Stimulated activated CD8-positive, alpha-beta memory T cell treated with anti-CD3 and anti-CD28 coated beads, Interleukin-15, amount 100 ng/mL, for 24 hours (primary cell): ENCODE measurements around the gene FTSJ3.
A peak's percentile ranks its signal among the peaks of the same experiment; 100 is the strongest.
"Not testable (repeated sequence)": the region's sequence is repeated elsewhere in the genome, so short reads cannot be mapped to it uniquely, and the experiment has no call there.

Experiments
- DNase-seq: peaks from one replicate; pipeline ENCODE4 v3.0.0-alpha.2; 2020; ENCODE audit warnings: low read depth

The FTSJ3 gene

GRCh38 chr17:63827002-63827800 lies at the start of gene FTSJ3, which contains the start of gene PSMC5:
TSS of gene FTSJ3 (minus strand) at chr17:63827663. CDS start at chr17:63826902, 761 bp downstream.
TSS of gene PSMC5 (plus strand) at chr17:63827431. CDS start at chr17:63827491, 60 bp downstream.
- DNase-seq = peak; percentile 81

- DNase-seq = not testable (repeated sequence)
Measured at GRCh38 chr17:63874693-63875092, 47.2 kb upstream of the FTSJ3 start.

GRCh38 chr17:63874061-63874626 lies 46.7 kb upstream of the FTSJ3 start:
- DNase-seq = not testable (repeated sequence)

- DNase-seq = not testable (repeated sequence)
Measured at GRCh38 chr17:63873577-63873976, 46.1 kb upstream of the FTSJ3 start, which contains the start of gene CSH2. TSS of gene CSH2 (minus strand) at chr17:63873677. CDS start at chr17:63873614, 63 bp downstream.

GRCh38 chr17:63871646-63872365 lies 44.3 kb upstream of the FTSJ3 start:
- not testable (repeated sequence) for DNase-seq

- DNase-seq = not testable (repeated sequence)
Measured at GRCh38 chr17:63870292-63870665, 42.8 kb upstream of the FTSJ3 start.

GRCh38 chr17:63869491-63870291 lies 42.2 kb upstream of the FTSJ3 start:
- DNase-seq = not testable (repeated sequence)

- not testable (repeated sequence) for DNase-seq
Measured at GRCh38 chr17:63866625-63867024, 39.2 kb upstream of the FTSJ3 start.

GRCh38 chr17:63859257-63859656 lies 31.8 kb upstream of the FTSJ3 start:
- no peak for DNase-seq

- not testable (repeated sequence) for DNase-seq
Measured at GRCh38 chr17:63856425-63856824, 29.0 kb upstream of the FTSJ3 start.

- DNase-seq = no peak
Measured at GRCh38 chr17:63855185-63855584, 27.7 kb upstream of the FTSJ3 start.

GRCh38 chr17:63854709-63855108 lies 27.2 kb upstream of the FTSJ3 start:
- no peak for DNase-seq

GRCh38 chr17:63853260-63853659 lies 25.8 kb upstream of the FTSJ3 start:
- no peak for DNase-seq

GRCh38 chr17:63850401-63850800 lies 22.9 kb upstream of the FTSJ3 start:
- DNase-seq = no peak

- peak; percentile 93 for DNase-seq
Measured at GRCh38 chr17:63848834-63849689, 21.6 kb upstream of the FTSJ3 start.

GRCh38 chr17:63847525-63848249 lies 20.2 kb upstream of the FTSJ3 start:
- no peak for DNase-seq

GRCh38 chr17:63845509-63845908 lies 18.0 kb upstream of the FTSJ3 start:
- no peak for DNase-seq

GRCh38 chr17:63843910-63844677 lies 16.6 kb upstream of the FTSJ3 start:
- no peak for DNase-seq

GRCh38 chr17:63843387-63843888 lies 16.0 kb upstream of the FTSJ3 start:
- not testable (repeated sequence) for DNase-seq
